IMR-90 (cell line): ENCODE results near the gene GTPBP3. TPM values are rescaled to one million over a fixed set of nuclear protein-coding genes. Genes with fewer than 3 reads are reported as not detected.

Experiments
- ATAC-seq: fragments of 200-7000 bp; cut with Tn5 transposase; 2 replicates; pipeline ENCODE4 v1.9.1; 2020; ENCODE audit warnings: low read depth, mild to moderate bottlenecking, moderate library complexity
- BruUV-seq: library from RNA; stranded (reverse); fragments of 400-500 nt; replicated peaks from 2 replicates; lab custom pipeline; 2021; lab: Mats Ljungman, UMichigan
- CTCF ChIA-PET: fragments of 300-600 bp; formaldehyde crosslinking; extraction: SDS; loops from one replicate; lab custom pipeline; 2021; ENCODE audit warnings: antibody characterized with exemption; lab: Yijun Ruan, JAX
- POLR2A ChIA-PET: fragments of 300-600 bp; sonication (Branson Sonifier 250); formaldehyde crosslinking; loops from one replicate; lab custom pipeline; 2022; ENCODE audit warnings: antibody characterized with exemption; ENCODE audit not compliant: unreplicated experiment; lab: Charles Lee
- DNase-seq: peaks from one replicate; pipeline ENCODE4 v3.0.0; 2013
- H2AFZ ChIP-seq: replicated peaks from 2 replicates; pipeline ENCODE3; 2013; ENCODE audit warnings: low read length, mild to moderate bottlenecking; ENCODE audit not compliant: poor library complexity
- H2AK5ac ChIP-seq: 2 replicates; pipeline ENCODE4 v1.6.1; 2013; ENCODE audit warnings: low read depth, low read length, inconsistent platforms
- H2AK9ac ChIP-seq: replicated peaks from 2 replicates; pipeline ENCODE3; 2013; ENCODE audit warnings: mild to moderate bottlenecking, low read depth, low read length, moderate library complexity; ENCODE audit not compliant: poor library complexity
- H2BK120ac ChIP-seq: 2 replicates; pipeline ENCODE4 v1.6.1; 2013; ENCODE audit warnings: low read depth, low read length, inconsistent platforms
- H2BK15ac ChIP-seq: 3 replicates; pipeline ENCODE4 v1.6.1; 2013; ENCODE audit warnings: low read depth, low read length, inconsistent platforms
- H2BK20ac ChIP-seq: 2 replicates; pipeline ENCODE4 v1.6.1; 2013; ENCODE audit warnings: low read depth, mild to moderate bottlenecking, inconsistent platforms, low read length, moderate library complexity
- H2BK5ac ChIP-seq: 2 replicates; pipeline ENCODE4 v1.6.1; 2013; ENCODE audit warnings: mild to moderate bottlenecking, low read depth, low read length, inconsistent platforms; ENCODE audit not compliant: poor library complexity, severe bottlenecking
- H3K14ac ChIP-seq: replicated peaks from 2 replicates; pipeline ENCODE4 v1.6.1; 2013; ENCODE audit warnings: low read depth, low read length, inconsistent platforms
- H3K18ac ChIP-seq: 2 replicates; pipeline ENCODE4 v1.6.1; 2013; ENCODE audit warnings: low read depth, low read length, control low read depth
- H3K23ac ChIP-seq: 2 replicates; pipeline ENCODE4 v1.6.1; 2013; ENCODE audit warnings: low read depth, low read length, inconsistent platforms
- H3K27ac ChIP-seq: 2 replicates; pipeline ENCODE4 v1.5.1; 2013; ENCODE audit warnings: mild to moderate bottlenecking, control low read depth, low read length; ENCODE audit not compliant: insufficient read depth
- H3K27me3 ChIP-seq: 2 replicates; pipeline ENCODE4 v1.6.1; 2013; ENCODE audit warnings: low read length; ENCODE audit not compliant: control insufficient read depth, insufficient read depth
- H3K36me3 ChIP-seq: 2 replicates; pipeline ENCODE4 v1.6.1; 2013; ENCODE audit warnings: low read length, mixed read lengths; ENCODE audit not compliant: control insufficient read depth, insufficient read depth
- H3K4ac ChIP-seq: 2 replicates; pipeline ENCODE4 v1.6.1; 2013; ENCODE audit warnings: low read depth, low read length, inconsistent platforms
- H3K4me1 ChIP-seq: 2 replicates; pipeline ENCODE4 v1.6.1; 2013; ENCODE audit warnings: low read length, mixed read lengths; ENCODE audit not compliant: control insufficient read depth, insufficient read depth
- H3K4me2 ChIP-seq: 2 replicates; pipeline ENCODE4 v1.6.1; 2013; ENCODE audit warnings: low read depth, mild to moderate bottlenecking, control low read depth, low read length, moderate library complexity
- H3K4me3 ChIP-seq: 2 replicates; pipeline ENCODE4 v1.5.1; 2013; ENCODE audit warnings: low read depth, mild to moderate bottlenecking, control low read depth, low read length, moderate library complexity; ENCODE audit not compliant: insufficient read depth
- H3K56ac ChIP-seq: 2 replicates; pipeline ENCODE4 v1.6.1; 2013; ENCODE audit warnings: low read length, inconsistent platforms; ENCODE audit not compliant: insufficient read depth; ENCODE audit errors: extremely low read depth
- H3K79me1 ChIP-seq, 2 experiments: 2 replicates each; pipeline ENCODE4 v1.6.1; 2013; ENCODE audit warnings: low read length in 2 of 2, inconsistent platforms in 1 of 2, low read depth in 1 of 2
- H3K9ac ChIP-seq: 2 replicates; pipeline ENCODE4 v1.6.1; 2013; ENCODE audit warnings: low read depth, low read length, control low read depth
- H3K9me1 ChIP-seq: 2 replicates; pipeline ENCODE4 v1.6.1; 2013; ENCODE audit warnings: low read length, inconsistent platforms; ENCODE audit not compliant: insufficient read depth
- H3K9me3 ChIP-seq: 2 replicates; pipeline ENCODE4 v1.6.1; 2013; ENCODE audit warnings: low read length; ENCODE audit not compliant: control insufficient read depth, insufficient read depth
- H4K20me1 ChIP-seq: 2 replicates; pipeline ENCODE4 v1.6.1; 2013; ENCODE audit warnings: low read length, inconsistent platforms; ENCODE audit not compliant: insufficient read depth
- H4K5ac ChIP-seq: 2 replicates; pipeline ENCODE4 v1.6.1; 2013; ENCODE audit warnings: mild to moderate bottlenecking, low read depth, low read length, control low read depth
- H4K8ac ChIP-seq, 2 experiments: 2 replicates each; pipeline ENCODE4 v1.6.1; 2013; ENCODE audit warnings: low read depth in 2 of 2, low read length in 2 of 2, control low read depth in 1 of 2, inconsistent platforms in 1 of 2
- H4K91ac ChIP-seq: 2 replicates; pipeline ENCODE4 v1.6.1; 2013; ENCODE audit warnings: low read depth, low read length, inconsistent platforms; ENCODE audit not compliant: insufficient read depth
- CEBPB ChIP-seq: IDR thresholded peaks from 2 replicates; pipeline ENCODE4 v1.6.1; 2012; ENCODE audit warnings: low read depth, low read length, improper control_type of control experiment
- NFE2L2 ChIP-seq: fragments of 150-350 bp; IDR thresholded peaks from 2 replicates; pipeline ENCODE4 v1.6.1; 2016; ENCODE audit warnings: low read depth, mild to moderate bottlenecking, low read length
- POLR2A ChIP-seq: IDR thresholded peaks from 2 replicates; pipeline ENCODE4 v1.6.1; 2012; ENCODE audit warnings: mild to moderate bottlenecking, low read depth, low read length
- RAD21 ChIP-seq: IDR thresholded peaks from 2 replicates; pipeline ENCODE4 v1.6.1; 2012; ENCODE audit warnings: low read length, improper control_type of control experiment
- RFX5 ChIP-seq: IDR thresholded peaks from 2 replicates; pipeline ENCODE4 v1.8.0; 2012; ENCODE audit warnings: low read depth, mild to moderate bottlenecking, low read length, moderate library complexity
- WGBS, 2 experiments: methylation state at CpG; one replicate each; pipeline versions ENCODE4 v1.1.5 to v1.1.7; 2013; ENCODE audit warnings: missing lambda C conversion rate in 2 of 2; ENCODE audit not compliant: insufficient read length in 1 of 2; ENCODE audit errors: extremely low coverage in 2 of 2; 5-methylcytosine and 5-hydroxymethylcytosine counted together
- dilution Hi-C: fragments of 300-500 bp; cut with HindIII; formaldehyde crosslinking; loops from one replicate; pipeline ENCODE4 v1.14.3; 2018; ENCODE audit warnings: low sequenced_read_pairs; ENCODE audit not compliant: unreplicated experiment
- in situ Hi-C: fragments of 300-500 bp; cut with MboI; formaldehyde crosslinking; loops from 3 replicates; pipeline ENCODE4 v1.14.3; 2019; ENCODE audit warnings: low sequenced_read_pairs, inconsistent platforms, mixed read lengths
- intact Hi-C: fragments of 100-400 bp; cut with micrococcal nuclease; formaldehyde crosslinking; loops from 2 replicates; pipeline ENCODE4 v1.10.0; 2022
- polyA plus RNA-seq, 3 experiments: library from polyadenylated mRNA; depleted of rRNA; stranded (reverse); fragments of >200 nt; gene quantifications; 2 replicates each; pipeline ENCODE4 v1.2.3, GENCODE V29; 2012; ENCODE audit warnings: low replicate concordance in 1 of 3
- total RNA-seq: library from RNA; depleted of rRNA; stranded (reverse); fragments of >200 nt; gene quantifications from 2 replicates; pipeline ENCODE4 v1.2.3, GENCODE V29; 2012
- TF ChIP-seq, protein P1 (sequence below): fragments of 150-350 bp; IDR thresholded peaks from 2 replicates; pipeline ENCODE4 v1.6.1; 2016; ENCODE audit warnings: low read depth, mild to moderate bottlenecking, low read length, moderate library complexity, borderline replicate concordance

Gene GTPBP3
- total and polyA plus RNA-seq, 2 of the 4 experiments (the other 2 are of a cell fraction): 4.3 to 15.1 TPM

DNA sequence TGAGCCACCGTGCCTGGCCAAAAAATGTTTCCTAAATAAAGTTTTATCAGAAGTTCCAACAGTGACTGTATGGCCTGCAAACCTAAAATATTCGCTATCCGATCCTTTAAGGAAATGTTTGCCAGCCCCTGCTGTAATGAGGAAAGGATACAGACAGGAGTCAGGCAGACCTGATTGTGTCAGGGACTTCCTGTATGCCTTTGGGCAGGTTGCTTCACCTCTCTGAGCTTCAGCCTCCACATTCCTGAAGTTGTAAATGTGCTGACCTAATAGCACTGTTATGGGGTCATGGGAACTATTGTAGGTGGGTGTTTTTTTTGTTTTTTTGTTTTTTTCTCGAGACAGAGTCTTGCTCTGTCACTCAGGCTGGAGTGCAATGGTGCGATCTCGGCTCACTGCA, 40.4 kb upstream of the GTPBP3 start:
- Histone ChIP-seq H4K91ac (no peak overlapping the region), H3K36me3 (peaks cover 13% of the 10 kb centered on the region), H3K27me3 (no peaks in the 10 kb centered on the region), H3K27ac (no peak overlapping the region), H3K56ac (no peak overlapping the region), H3K79me1 (peaks cover 2 to 26% of the 10 kb centered on the region in 2 experiments), H2AK5ac (no peak overlapping the region), H2AFZ (no peak overlapping the region), H2BK15ac (no peak overlapping the region), H3K18ac (no peak overlapping the region), H3K14ac (no peak overlapping the region), H3K4me2 (no peak overlapping the region), H2BK120ac (no peak overlapping the region), H4K20me1 (0 out of 2 replicates have a peak, but pooled peaks cover 3% of the 10 kb centered on the region), H3K9me3 (peaks cover 4% of the 10 kb centered on the region), H3K4ac (no peak overlapping the region), H3K9me1 (peaks cover under 1% of the 10 kb centered on the region), H3K23ac (no peak overlapping the region), H3K4me1 (no peaks in the 10 kb centered on the region), H3K4me3 (no peak overlapping the region), H4K5ac (no peak overlapping the region), H2BK20ac (no peak overlapping the region), H3K9ac (no peak overlapping the region), H2AK9ac (no peak overlapping the region), H4K8ac (no peak overlapping the region), H2BK5ac (no peak overlapping the region)
- intact Hi-C loops (no loop called here), in situ Hi-C loops (no loop called here), dilution Hi-C loops (no loop called here)
- TF ChIP-seq RAD21: no peak
- TF ChIP-seq CEBPB: no peak
- no peak for TF ChIP-seq RFX5
- TF ChIP-seq, protein P1, sequence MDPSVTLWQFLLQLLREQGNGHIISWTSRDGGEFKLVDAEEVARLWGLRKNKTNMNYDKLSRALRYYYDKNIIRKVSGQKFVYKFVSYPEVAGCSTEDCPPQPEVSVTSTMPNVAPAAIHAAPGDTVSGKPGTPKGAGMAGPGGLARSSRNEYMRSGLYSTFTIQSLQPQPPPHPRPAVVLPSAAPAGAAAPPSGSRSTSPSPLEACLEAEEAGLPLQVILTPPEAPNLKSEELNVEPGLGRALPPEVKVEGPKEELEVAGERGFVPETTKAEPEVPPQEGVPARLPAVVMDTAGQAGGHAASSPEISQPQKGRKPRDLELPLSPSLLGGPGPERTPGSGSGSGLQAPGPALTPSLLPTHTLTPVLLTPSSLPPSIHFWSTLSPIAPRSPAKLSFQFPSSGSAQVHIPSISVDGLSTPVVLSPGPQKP: no peak
- no peak for TF ChIP-seq POLR2A
- no peak for TF ChIP-seq NFE2L2
- CTCF ChIA-PET: no interaction called here
- POLR2A ChIA-PET: no interaction called here
- no CpG with 5 or more reads among the region's 6 CpGs for WGBS, 2 experiments
- DNase-seq: no peak
- no peak for ATAC-seq
- BruUV-seq: no TSS peak
